ENCODE measurements around the gene ZFAND3.

- TF ChIP-seq, protein P1, sequence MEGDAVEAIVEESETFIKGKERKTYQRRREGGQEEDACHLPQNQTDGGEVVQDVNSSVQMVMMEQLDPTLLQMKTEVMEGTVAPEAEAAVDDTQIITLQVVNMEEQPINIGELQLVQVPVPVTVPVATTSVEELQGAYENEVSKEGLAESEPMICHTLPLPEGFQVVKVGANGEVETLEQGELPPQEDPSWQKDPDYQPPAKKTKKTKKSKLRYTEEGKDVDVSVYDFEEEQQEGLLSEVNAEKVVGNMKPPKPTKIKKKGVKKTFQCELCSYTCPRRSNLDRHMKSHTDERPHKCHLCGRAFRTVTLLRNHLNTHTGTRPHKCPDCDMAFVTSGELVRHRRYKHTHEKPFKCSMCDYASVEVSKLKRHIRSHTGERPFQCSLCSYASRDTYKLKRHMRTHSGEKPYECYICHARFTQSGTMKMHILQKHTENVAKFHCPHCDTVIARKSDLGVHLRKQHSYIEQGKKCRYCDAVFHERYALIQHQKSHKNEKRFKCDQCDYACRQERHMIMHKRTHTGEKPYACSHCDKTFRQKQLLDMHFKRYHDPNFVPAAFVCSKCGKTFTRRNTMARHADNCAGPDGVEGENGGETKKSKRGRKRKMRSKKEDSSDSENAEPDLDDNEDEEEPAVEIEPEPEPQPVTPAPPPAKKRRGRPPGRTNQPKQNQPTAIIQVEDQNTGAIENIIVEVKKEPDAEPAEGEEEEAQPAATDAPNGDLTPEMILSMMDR (IDR thresholded peaks at IDR 0.05), result no peak
- TF ChIP-seq POLR2A (IDR thresholded peaks at IDR 0.05), result no peak
Measured at GRCh38 chr6:37971711-37972390, 152.3 kb downstream of the ZFAND3 start.

All from Peyer's patch (tissue), 4 donors.